NCI-H226 (cell line): ENCODE data around the gene MYOF.
"Not testable (repeated sequence)": the region's sequence is repeated elsewhere in the genome, so short reads cannot be mapped to it uniquely, and the experiment has no call there.

Experiments
- DNase-seq: peaks from one replicate; pipeline ENCODE4 v3.0.0-alpha.2; 2015

The MYOF gene

DNA sequence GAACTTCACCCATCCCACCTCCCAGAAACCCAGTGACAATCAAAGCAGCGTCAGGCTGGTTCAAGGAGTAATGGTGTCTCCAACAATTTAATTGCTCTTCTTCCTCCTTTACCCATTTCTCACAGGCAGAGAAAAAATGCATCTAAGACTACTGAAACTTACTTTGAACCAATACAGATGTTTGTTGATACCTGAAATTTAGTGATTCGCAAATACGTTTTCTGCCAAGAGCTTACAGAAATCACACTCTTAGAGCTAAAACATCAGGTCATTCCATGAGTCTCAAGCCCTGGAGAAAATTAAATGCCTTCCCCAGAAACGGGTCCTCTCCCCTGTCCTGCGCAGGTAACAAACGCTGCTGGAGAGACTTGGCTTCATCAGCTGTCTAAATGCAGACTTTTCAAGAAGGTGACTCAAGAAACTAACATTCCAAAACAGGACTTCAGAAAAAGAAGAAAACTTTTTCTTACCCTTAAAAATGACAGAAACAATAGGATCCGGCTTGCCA is 443 bp downstream of the MYOF start:
- no peak for DNase-seq

- no peak for DNase-seq
Measured at GRCh38 chr10:93478873-93479272, 3.3 kb downstream of the MYOF start.

DNA sequence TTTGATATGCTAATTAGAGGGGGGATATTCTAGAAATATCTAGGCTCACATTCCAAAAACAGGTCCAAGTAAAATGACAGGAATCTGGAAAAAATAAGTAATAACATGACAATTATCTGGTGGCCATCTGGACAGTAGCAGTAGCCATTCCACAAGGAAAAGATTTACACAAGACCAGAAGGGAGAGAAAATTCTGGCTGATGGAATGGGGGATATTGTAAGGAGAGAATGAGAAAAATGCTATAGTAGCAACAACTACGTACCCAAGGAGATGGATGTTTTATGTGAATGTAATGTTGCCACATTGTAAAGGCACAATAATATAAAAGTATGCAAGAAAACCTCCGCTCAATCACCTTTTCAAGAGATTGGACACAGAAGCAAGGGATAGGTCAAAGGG is 5.4 kb downstream of the MYOF start:
- DNase-seq: no peak

DNA sequence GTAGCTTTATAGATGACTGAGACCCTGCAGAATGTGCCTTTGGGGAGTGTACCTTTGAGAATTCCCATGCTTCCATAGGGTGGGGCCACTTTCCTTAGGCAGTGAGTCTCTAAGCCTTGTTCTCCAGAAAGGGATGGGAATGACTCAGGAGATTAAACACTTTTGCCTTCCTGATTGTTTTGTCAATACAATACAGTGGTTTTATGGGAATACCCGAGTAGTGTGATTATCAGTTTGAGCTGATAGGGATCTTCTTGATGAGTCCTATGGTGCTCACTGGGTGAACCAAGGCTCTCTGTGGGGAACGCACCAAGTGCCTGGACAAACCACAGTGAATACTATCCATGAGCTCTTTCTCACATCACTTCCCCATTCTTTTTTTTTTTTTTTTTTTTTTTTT is 6.3 kb downstream of the MYOF start:
- DNase-seq: peak; percentile 85

DNA sequence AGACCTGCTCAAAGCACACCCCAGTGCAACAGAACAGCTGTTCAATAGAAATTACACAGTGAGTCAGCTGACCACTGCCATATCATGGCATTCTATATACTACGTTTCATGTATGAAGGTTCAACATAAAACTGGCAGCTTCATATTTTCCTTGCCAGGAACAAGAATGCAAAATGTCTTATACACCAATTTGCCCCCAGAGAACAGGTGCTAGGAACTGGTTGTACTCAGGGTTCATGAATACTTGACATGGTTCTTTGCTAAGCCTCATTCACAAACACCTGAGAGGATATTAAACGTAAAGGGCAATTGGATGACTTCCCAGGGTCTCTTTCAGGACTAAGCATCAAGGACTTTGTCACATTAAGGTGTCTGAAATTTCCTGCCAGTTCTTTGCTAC is 6.9 kb downstream of the MYOF start:
- no peak for DNase-seq

- no peak for DNase-seq
Measured at GRCh38 chr10:93473804-93474472, 8.2 kb downstream of the MYOF start.

GRCh38 chr10:93473161-93473560 is 9.0 kb downstream of the MYOF start:
- no peak for DNase-seq

DNA sequence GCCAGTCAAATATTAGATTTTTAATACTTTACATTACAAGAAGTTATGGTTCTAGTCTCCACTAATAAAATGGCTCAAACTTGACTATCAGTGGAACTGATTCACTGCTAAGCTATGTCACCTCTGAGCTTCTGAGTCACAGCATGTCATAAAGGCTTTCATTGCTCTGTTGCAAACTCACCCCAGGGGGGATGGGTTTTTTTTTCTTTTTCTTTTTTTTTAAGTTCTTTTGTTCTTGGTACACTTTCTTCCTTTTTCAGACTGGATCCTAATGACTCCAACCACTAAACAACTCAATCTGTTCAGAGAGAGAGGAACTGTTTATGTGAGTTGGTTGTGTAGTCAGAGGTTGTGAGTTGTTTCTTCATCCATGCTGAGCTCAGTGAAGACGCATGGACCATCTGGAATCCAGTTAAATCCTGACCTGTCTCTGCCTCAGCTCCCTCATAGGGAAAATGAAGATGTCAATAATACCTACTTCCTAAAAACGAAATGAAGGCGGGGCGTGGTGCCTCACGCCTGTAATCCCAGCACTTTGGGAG is 11.0 kb downstream of the MYOF start:
- DNase-seq: peak; percentile 81

DNA sequence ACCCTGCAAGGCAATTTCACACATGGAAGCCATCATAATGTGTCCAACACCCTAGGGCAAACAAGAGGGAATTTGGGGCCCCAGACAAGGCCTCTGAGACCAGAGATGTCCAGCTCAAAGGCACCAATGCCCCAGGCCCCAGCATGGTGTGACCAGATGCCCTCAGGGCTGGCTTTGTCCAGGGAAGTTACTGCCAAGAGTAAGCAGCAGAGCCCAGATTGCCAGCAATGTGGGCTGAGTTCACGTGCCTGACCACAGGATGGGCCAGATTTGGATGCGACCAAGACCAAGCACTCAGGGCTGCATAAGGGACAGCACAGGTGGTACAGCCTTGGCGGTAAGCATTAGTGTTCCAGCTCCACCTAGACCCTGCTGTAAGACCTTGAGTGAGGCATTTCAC is 12.7 kb downstream of the MYOF start:
- DNase-seq: no peak

DNA sequence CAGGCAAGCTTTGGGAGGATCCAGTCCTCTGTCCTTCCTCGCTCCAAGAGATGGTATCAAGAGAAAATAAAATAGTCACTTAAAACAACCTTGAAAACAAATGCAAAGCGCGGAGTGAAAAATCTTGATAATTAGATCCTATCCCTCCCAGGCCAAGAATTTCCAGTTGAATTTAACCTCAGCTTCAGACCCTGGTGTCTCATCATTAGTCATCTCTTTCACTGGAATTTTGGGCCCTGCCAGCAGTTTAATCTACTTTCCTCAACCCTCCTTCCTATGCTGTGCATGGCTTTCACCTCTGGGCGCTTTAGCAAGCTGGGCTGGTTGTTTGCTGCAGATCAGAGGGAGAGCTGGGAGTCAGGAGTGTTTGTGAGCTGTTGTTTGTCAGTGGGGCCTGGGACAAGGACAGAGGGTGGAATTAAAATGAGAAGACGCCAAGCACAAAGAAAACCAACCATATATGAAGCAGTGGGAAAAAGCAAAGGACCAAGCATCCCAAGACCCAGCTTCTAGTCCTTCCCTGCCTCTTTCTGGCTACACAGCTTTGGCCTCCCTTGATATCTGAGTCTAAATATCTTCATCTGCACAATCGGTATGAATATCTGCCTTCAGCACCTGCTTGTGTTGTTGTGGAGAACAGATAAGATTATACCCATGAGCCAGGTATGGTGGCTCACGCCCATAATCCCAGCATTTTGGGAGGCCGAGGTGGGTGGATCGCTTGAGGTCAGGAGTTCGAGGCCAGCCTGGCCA is 13.5 kb downstream of the MYOF start:
- peak; percentile 96 for DNase-seq

- DNase-seq: not testable (repeated sequence)
Measured at GRCh38 chr10:93467635-93468034, 14.5 kb downstream of the MYOF start.

DNA sequence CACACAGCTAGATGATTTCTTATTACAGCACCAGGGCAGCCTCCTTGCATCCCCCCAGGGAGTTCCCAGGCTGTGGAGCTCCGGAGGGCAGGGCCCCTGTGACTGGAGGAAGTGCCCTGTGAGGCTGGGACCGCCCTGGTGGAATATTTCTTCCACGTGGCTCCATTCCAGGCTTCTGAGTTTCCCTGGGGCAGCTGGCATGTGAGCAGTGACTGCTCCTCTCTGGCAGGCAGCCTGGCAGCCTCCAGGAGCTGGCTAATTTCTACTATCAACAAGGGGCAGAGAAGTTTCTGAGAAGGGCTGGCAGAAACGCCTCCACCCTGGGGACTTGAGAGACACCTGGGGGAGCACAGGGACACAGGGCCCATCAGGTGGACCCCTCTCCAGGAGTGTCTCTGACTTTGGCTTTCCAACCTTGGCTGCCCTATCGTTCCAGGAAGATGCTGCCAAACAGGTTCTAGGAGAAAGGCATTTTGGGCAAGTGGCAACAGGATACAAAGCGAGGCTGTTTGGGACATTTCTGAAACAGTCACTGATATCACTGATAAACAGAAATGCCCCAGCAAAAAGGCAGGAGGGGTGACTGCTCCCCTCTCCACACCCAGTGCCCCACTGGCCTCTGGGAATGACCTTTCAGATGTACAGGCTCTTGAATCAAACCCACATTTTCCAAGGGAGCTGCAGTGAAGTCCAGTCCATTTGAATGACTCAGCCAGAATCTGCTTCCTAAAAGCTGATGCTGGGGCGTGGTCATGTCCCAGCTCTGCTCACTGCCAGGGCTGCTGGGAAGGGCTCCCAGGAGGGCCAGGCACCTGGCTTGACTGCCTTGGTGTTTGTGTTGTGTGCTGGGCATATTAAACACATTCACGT is 16.1 kb downstream of the MYOF start:
- DNase-seq: peak; percentile 99

GRCh38 chr10:93464776-93465388 is 17.3 kb downstream of the MYOF start:
- DNase-seq: no peak

- peak; percentile 51 for DNase-seq
Measured at GRCh38 chr10:93463723-93464476, 18.2 kb downstream of the MYOF start.

GRCh38 chr10:93462881-93463280 is 19.3 kb downstream of the MYOF start:
- DNase-seq: peak; percentile 75

GRCh38 chr10:93462371-93462770 is 19.8 kb downstream of the MYOF start:
- DNase-seq: no peak

DNA sequence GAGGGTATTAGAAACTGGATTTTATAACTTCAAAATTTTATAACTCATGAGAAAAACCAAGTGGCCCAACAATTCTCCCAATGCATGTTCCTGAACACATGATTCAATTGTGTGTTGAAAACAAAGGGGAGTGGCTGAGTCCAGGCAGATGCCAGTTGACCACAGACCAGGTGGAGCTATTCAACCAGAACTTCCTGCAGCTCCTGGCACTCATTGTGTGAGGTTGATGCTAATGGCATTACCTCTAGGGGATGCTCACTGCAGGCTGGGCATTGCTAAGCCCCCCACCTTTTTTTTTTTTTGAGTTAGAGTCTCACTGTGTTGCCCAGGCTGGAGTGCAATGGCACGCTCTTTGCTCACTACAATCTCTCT is 20.3 kb downstream of the MYOF start:
- DNase-seq: peak; percentile 85

DNA sequence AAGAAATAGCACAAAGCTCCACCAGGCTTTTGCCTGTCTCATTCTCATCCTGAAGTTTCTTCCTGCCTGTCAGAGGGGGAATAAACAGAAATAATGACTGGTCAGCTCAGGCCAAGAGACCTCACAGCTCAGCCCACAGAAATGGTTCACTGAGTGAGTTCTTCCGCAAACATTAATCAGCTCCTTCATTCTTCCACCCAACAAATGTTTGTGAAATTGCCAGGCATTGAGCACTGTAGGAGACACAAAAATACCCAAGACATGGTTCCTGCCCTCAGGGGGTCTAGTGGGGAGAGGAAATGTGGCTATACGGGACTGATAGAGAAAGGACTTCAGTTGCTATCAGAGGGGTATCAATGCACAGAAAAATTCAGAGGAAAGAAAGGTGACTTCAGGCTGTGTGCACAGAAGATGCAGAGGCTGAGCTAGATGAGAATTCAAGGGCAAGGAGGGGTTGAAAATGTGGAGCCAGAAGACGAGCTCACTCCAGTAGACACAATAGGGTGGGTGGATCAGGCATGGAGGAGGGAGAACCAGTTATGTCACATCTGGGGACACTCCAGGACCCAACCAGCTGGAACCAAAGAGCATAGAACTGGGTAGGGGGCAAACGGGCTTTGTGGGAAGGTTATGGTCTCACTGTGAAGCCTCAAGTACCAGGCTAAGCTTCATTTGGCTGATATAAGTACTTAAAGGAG is 20.9 kb downstream of the MYOF start:
- peak; percentile 43 for DNase-seq

GRCh38 chr10:93459466-93459865 is 22.7 kb downstream of the MYOF start:
- DNase-seq: no peak

GRCh38 chr10:93458821-93459257 is 23.3 kb downstream of the MYOF start:
- peak; percentile 98 for DNase-seq

DNA sequence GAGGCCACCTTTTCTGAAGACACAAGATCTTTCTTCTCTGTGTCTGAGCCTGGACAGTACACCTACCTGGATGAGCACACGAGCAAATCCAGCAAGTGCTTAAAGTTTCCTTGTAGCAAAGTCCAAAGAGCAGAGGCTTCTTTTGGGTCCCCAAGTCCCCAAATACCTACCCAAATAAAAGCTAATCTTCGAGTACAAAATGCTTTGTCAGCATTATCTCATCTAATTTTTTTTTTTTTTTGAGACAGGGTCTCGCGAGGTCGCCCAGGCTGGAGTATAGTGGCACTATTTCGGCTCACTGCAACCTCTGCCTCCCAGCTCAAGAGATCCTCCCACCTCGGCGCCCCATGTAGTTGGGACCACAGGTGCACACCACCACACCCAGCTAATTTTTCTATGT is 24.6 kb downstream of the MYOF start:
- DNase-seq: no peak
